ENCODE data around the gene MAP3K9. TPM values are rescaled to one million over a fixed set of nuclear protein-coding genes. Genes with fewer than 3 reads are reported as not detected.

Gene MAP3K9
- total and polyA plus RNA-seq, 10 of the 15 experiments (the other 5 are each of a cell fraction or from before 2014, with no cell fraction given): 0.48 to 7.9 (median 2.9) TPM

DNA sequence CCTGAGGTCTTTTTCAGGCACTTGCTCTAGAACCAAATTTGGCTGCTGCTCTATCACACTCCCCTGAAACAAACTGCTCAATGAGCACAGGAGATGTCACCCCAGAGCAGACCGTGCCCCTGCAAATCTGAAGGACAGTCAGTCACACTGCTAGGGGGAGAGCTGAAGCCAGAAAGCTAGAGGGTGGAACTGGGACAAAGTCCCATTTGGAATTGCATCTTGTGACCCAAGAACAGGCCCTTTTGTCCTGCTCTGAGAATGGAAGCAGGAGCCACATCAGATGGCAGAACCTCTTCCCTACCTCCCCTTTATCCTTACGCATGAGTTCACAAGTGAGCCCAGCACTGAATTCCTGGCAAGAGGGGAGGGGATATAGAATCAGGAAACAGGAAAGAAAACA, 64.7 kb downstream of the MAP3K9 start (continued):
- TF ChIP-seq, protein P1, sequence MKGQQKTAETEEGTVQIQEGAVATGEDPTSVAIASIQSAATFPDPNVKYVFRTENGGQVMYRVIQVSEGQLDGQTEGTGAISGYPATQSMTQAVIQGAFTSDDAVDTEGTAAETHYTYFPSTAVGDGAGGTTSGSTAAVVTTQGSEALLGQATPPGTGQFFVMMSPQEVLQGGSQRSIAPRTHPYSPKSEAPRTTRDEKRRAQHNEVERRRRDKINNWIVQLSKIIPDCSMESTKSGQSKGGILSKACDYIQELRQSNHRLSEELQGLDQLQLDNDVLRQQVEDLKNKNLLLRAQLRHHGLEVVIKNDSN (IDR thresholded peaks at IDR 0.05; ENCODE audit: borderline replicate concordance, extremely low read length, insufficient read depth, low read depth, low read length): no peak
- TF ChIP-seq HDAC6 (IDR thresholded peaks at IDR 0.05; ENCODE audit: unreplicated experiment): no peak
- no peak for TF ChIP-seq BCL11A (IDR thresholded peaks at IDR 0.05; ENCODE audit: low read depth, low read length)
- TF ChIP-seq GATAD2B (conservative IDR thresholded peaks at IDR 0.05; ENCODE audit: low read depth): no peak
- TF ChIP-seq NFIC (IDR thresholded peaks at IDR 0.05; ENCODE audit: low read depth, low read length): no peak
- no peak for TF ChIP-seq MYB (IDR thresholded peaks at IDR 0.05; ENCODE audit: borderline replicate concordance, low read depth, low read length)
- TF ChIP-seq, protein P2, sequence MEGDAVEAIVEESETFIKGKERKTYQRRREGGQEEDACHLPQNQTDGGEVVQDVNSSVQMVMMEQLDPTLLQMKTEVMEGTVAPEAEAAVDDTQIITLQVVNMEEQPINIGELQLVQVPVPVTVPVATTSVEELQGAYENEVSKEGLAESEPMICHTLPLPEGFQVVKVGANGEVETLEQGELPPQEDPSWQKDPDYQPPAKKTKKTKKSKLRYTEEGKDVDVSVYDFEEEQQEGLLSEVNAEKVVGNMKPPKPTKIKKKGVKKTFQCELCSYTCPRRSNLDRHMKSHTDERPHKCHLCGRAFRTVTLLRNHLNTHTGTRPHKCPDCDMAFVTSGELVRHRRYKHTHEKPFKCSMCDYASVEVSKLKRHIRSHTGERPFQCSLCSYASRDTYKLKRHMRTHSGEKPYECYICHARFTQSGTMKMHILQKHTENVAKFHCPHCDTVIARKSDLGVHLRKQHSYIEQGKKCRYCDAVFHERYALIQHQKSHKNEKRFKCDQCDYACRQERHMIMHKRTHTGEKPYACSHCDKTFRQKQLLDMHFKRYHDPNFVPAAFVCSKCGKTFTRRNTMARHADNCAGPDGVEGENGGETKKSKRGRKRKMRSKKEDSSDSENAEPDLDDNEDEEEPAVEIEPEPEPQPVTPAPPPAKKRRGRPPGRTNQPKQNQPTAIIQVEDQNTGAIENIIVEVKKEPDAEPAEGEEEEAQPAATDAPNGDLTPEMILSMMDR (IDR thresholded peaks at IDR 0.05 in 2 of 3, conservative IDR thresholded peaks at IDR 0.05 in 1 of 3; ENCODE audit: control insufficient read depth in 2 of 3, extremely low read depth in 1 of 3, insufficient read depth in 1 of 3, low read depth in 3 of 3, low read length in 3 of 3): no peak

DNA sequence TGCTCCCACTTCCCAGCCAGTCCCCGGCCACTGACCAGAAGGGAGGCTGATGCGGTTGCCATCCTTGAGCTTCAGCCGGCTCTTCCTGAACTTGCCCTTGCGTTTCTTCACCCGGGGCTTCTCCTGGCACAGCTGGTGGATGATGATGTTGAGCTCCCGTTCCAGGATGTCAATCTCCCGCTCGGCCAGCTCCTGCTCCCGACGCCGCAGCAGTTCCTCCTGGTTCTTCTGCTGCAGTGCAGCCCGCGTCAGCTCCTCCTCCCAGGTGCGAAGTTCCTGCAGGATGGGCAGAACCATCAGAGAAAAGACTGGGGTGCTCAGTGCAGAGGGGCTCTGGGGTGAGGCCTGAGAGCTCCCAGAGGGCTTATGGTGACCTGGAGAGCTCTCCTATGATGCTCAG, 67.0 kb downstream of the MAP3K9 start:
- ChIA-PET CTCF (interaction anchor here (0.8 kb wide), 1 partner anchor 660 kb away, joined by 4 read pairs; no protein-coding TSS in a partner anchor), RAD21 (ENCODE audit: unreplicated experiment) (no interaction called here), POLR2A (no interaction called here), SMC1A (ENCODE audit: uncharacterized antibody, unreplicated experiment) (no interaction called here)
- Histone ChIP-seq H3K27ac (ENCODE audit: control insufficient read depth, insufficient read depth) (no peak overlapping the region), H3K4me2 (ENCODE audit: control insufficient read depth, insufficient read depth) (no peak overlapping the region), H3K4me3 (no peak overlapping the region), H3K9me3 (replicated peaks; ENCODE audit: control insufficient read depth, insufficient read depth, low read length) (no peaks in the 10 kb centered on the region; the same call in 2 of the 3 replicates), H3K36me3 (ENCODE audit: control insufficient read depth in 2 of 2, insufficient read depth in 2 of 2, low read length in 1 of 2) (peaks cover 0 to 15% of the 10 kb centered on the region in 2 experiments; a peak in 3 of 4 replicates), H2AFZ (ENCODE audit: control insufficient read depth, low read depth, low read length) (no peak overlapping the region), H3K9ac (ENCODE audit: control insufficient read depth, insufficient read depth, low read length) (no peak overlapping the region), H4K20me1 (ENCODE audit: control insufficient read depth, insufficient read depth) (no peaks in the 10 kb centered on the region), H3K4me1 (ENCODE audit: control insufficient read depth, insufficient read depth, low read length) (no peaks in the 10 kb centered on the region), H3K27me3 (replicated peaks in 1 of 2; ENCODE audit: control insufficient read depth in 2 of 2, insufficient read depth in 2 of 2, low read length in 1 of 2) (no peaks in the 10 kb centered on the region), H3K79me2 (ENCODE audit: control insufficient read depth, insufficient read depth, low read length) (no peaks in the 10 kb centered on the region)
- no TSS peak for BruUV-seq (replicated peaks)
- FAIRE-seq: no peak
- WGBS (ENCODE audit: insufficient coverage, insufficient replicate concordance, low lambda C conversion rate, missing lambda C conversion rate): 99% methylated on average over 14 of the region's 14 CpGs
- DNase-seq (ENCODE audit: low read depth, low spot score): no peak
- intact Hi-C loops (cut with micrococcal nuclease; ENCODE audit: unreplicated experiment): no loop called here
- in situ Hi-C loops (cut with MboI): no loop called here
- ATAC-seq: no peak
- TF ChIP-seq, protein P3, sequence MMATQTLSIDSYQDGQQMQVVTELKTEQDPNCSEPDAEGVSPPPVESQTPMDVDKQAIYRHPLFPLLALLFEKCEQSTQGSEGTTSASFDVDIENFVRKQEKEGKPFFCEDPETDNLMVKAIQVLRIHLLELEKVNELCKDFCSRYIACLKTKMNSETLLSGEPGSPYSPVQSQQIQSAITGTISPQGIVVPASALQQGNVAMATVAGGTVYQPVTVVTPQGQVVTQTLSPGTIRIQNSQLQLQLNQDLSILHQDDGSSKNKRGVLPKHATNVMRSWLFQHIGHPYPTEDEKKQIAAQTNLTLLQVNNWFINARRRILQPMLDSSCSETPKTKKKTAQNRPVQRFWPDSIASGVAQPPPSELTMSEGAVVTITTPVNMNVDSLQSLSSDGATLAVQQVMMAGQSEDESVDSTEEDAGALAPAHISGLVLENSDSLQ (IDR thresholded peaks at IDR 0.05): no peak
- TF ChIP-seq YY1 (IDR thresholded peaks at IDR 0.05; ENCODE audit: low read depth, low read length): no peak
- TF ChIP-seq, protein P4, sequence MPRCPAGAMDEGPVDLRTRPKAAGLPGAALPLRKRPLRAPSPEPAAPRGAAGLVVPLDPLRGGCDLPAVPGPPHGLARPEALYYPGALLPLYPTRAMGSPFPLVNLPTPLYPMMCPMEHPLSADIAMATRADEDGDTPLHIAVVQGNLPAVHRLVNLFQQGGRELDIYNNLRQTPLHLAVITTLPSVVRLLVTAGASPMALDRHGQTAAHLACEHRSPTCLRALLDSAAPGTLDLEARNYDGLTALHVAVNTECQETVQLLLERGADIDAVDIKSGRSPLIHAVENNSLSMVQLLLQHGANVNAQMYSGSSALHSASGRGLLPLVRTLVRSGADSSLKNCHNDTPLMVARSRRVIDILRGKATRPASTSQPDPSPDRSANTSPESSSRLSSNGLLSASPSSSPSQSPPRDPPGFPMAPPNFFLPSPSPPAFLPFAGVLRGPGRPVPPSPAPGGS (IDR thresholded peaks at IDR 0.05; ENCODE audit: borderline replicate concordance, insufficient read depth, low read depth, low read length, poor library complexity, severe bottlenecking): no peak
- no peak for TF ChIP-seq SREBF1 (IDR thresholded peaks at IDR 0.05; ENCODE audit: low read length)
- TF ChIP-seq, protein P5, sequence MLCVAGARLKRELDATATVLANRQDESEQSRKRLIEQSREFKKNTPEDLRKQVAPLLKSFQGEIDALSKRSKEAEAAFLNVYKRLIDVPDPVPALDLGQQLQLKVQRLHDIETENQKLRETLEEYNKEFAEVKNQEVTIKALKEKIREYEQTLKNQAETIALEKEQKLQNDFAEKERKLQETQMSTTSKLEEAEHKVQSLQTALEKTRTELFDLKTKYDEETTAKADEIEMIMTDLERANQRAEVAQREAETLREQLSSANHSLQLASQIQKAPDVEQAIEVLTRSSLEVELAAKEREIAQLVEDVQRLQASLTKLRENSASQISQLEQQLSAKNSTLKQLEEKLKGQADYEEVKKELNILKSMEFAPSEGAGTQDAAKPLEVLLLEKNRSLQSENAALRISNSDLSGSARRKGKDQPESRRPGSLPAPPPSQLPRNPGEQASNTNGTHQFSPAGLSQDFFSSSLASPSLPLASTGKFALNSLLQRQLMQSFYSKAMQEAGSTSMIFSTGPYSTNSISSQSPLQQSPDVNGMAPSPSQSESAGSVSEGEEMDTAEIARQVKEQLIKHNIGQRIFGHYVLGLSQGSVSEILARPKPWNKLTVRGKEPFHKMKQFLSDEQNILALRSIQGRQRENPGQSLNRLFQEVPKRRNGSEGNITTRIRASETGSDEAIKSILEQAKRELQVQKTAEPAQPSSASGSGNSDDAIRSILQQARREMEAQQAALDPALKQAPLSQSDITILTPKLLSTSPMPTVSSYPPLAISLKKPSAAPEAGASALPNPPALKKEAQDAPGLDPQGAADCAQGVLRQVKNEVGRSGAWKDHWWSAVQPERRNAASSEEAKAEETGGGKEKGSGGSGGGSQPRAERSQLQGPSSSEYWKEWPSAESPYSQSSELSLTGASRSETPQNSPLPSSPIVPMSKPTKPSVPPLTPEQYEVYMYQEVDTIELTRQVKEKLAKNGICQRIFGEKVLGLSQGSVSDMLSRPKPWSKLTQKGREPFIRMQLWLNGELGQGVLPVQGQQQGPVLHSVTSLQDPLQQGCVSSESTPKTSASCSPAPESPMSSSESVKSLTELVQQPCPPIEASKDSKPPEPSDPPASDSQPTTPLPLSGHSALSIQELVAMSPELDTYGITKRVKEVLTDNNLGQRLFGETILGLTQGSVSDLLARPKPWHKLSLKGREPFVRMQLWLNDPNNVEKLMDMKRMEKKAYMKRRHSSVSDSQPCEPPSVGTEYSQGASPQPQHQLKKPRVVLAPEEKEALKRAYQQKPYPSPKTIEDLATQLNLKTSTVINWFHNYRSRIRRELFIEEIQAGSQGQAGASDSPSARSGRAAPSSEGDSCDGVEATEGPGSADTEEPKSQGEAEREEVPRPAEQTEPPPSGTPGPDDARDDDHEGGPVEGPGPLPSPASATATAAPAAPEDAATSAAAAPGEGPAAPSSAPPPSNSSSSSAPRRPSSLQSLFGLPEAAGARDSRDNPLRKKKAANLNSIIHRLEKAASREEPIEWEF (IDR thresholded peaks at IDR 0.05; ENCODE audit: insufficient replicate concordance, low read depth, low read length): no peak
